Measurements from ENCODE around the gene NOTCH4. TPM values are rescaled to one million over a fixed set of nuclear protein-coding genes. Genes with fewer than 3 reads are reported as not detected.
A peak's percentile ranks its signal among the peaks of the same experiment; 100 is the strongest.

NOTCH4 gene
- total and polyA plus RNA-seq, 2 donors (not counting 3 experiments of a cell fraction or from before 2014, with no cell fraction given), result 41.7 to 114 TPM

DNA sequence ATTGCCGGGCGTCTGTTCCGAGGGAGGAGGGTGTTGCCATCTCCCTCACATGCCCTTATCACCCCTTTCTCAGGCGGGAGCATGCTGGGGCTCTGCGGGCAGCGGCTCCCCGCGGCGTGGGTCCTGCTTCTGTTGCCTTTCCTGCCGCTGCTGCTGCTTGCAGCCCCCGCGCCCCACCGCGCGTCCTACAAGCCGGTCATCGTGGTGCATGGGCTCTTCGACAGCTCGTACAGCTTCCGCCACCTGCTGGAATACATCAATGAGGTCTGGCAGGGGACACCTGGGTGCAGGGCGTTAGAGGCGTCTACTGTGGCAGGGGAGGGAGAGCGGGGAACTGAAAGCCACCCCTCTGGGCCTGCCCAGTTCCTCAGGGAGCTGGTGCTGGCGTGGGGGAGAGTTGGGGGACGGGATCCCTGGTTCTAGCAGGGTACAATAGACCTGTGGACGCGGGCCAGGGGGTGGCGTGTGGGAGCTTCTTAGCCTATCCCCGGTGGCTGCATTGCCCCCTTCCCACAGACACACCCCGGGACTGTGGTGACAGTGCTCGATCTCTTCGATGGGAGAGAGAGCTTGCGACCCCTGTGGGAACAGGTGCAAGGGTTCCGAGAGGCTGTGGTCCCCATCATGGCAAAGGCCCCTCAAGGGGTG lies 69.2 kb downstream of the NOTCH4 start:
- H3K27ac ChIP-seq (ENCODE audit: insufficient read depth, low read depth, low read length), result peak overlapping the region; percentile 51
- H4K20me1 ChIP-seq (replicated peaks; ENCODE audit: control insufficient read depth, extremely low read depth, insufficient read depth, low read length), result no peaks in the 10 kb centered on the region
- peak overlapping the region; percentile 76 for H2AFZ ChIP-seq (ENCODE audit: low read depth, low read length)
- no peaks in the 10 kb centered on the region for H3K9me1 ChIP-seq (replicated peaks; ENCODE audit: control insufficient read depth, extremely low read depth, insufficient read depth, low read length)
- peak overlapping the region; percentile 64 for H3K9ac ChIP-seq (replicated peaks; ENCODE audit: extremely low read depth, insufficient read depth, low read length)
- intact Hi-C loops (cut with micrococcal nuclease) (loop anchor here (1.0 kb wide), 4 partner anchors 22 to 41 kb away; partner anchors contain the start of genes AGPAT1 and FKBPL), dilution Hi-C loops (cut with MboI; ENCODE audit: extremely low pct_ligation_motif_present, low sequenced_read_pairs) (no loop called here)
- H3K79me2 ChIP-seq (ENCODE audit: control insufficient read depth, insufficient read depth, low read length), result peaks cover 4% of the 10 kb centered on the region
- peak overlapping the region; percentile 41 to 71 (median 60) for H3K4me3 ChIP-seq (replicated peaks in 1 of 3; ENCODE audit: insufficient read depth in 1 of 3, low read depth in 1 of 3, low read length in 3 of 3)
- H3K36me3 ChIP-seq (ENCODE audit: control insufficient read depth in 2 of 2, extremely low read depth in 1 of 2, insufficient read depth in 2 of 2, low read length in 2 of 2), result peaks cover 0 to 7% of the 10 kb centered on the region in 2 experiments
- H3K4me2 ChIP-seq (ENCODE audit: insufficient read depth, low read length), result peak overlapping the region; percentile 40
- H3K4me1 ChIP-seq (ENCODE audit: control insufficient read depth, extremely low read depth, insufficient read depth, low read length), result peaks cover 21% of the 10 kb centered on the region
- peaks cover 4 to 5% of the 10 kb centered on the region in 2 experiments for H3K27me3 ChIP-seq (ENCODE audit: control insufficient read depth in 2 of 2, insufficient read depth in 2 of 2, low read length in 2 of 2)
- ChIA-PET CTCF (interaction anchor here (1.0 to 1.2 kb wide), 3 partner anchors 15 to 41 kb away, joined by 3 to 7 read pairs (median 3); no protein-coding TSS in a partner anchor), POLR2A (no interaction called here)
- DNase-seq (ENCODE audit: low read depth, low spot score) (peak; percentile 68), FAIRE-seq (peak; percentile 24)
- TF ChIP-seq MAX (IDR thresholded peaks at IDR 0.05; ENCODE audit: insufficient read depth, insufficient read length) (no peak), EZH2 (IDR thresholded peaks at IDR 0.05; ENCODE audit: borderline replicate concordance, low read depth, low read length, severe bottlenecking) (no peak)
- TF ChIP-seq, protein P1, sequence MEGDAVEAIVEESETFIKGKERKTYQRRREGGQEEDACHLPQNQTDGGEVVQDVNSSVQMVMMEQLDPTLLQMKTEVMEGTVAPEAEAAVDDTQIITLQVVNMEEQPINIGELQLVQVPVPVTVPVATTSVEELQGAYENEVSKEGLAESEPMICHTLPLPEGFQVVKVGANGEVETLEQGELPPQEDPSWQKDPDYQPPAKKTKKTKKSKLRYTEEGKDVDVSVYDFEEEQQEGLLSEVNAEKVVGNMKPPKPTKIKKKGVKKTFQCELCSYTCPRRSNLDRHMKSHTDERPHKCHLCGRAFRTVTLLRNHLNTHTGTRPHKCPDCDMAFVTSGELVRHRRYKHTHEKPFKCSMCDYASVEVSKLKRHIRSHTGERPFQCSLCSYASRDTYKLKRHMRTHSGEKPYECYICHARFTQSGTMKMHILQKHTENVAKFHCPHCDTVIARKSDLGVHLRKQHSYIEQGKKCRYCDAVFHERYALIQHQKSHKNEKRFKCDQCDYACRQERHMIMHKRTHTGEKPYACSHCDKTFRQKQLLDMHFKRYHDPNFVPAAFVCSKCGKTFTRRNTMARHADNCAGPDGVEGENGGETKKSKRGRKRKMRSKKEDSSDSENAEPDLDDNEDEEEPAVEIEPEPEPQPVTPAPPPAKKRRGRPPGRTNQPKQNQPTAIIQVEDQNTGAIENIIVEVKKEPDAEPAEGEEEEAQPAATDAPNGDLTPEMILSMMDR (IDR thresholded peaks at IDR 0.05; ENCODE audit: extremely low read depth in 1 of 2, insufficient read depth in 1 of 2, low read depth in 1 of 2, low read length in 2 of 2), result peak; percentile 17 to 34
- H3K9me3 ChIP-seq (replicated peaks; ENCODE audit: control insufficient read depth, insufficient read depth, low read length), result no peaks in the 10 kb centered on the region
- BruUV-seq (replicated peaks), result no TSS peak

All from endothelial cell of umbilical vein (primary cell).